OCI-LY7 (cell line): ENCODE results near the gene ATMIN. TPM values are rescaled to one million over a fixed set of nuclear protein-coding genes. Genes with fewer than 3 reads are reported as not detected.

Source experiments
- BruUV-seq: library from RNA; stranded (reverse); fragments of 400-500 nt; replicated peaks from 2 replicates; lab custom pipeline; 2021; lab: Mats Ljungman, UMichigan
- CTCF ChIA-PET: fragments of 300-600 bp; sonication (Branson Sonifier 250); formaldehyde crosslinking; loops from one replicate; lab custom pipeline; 2022; ENCODE audit warnings: antibody characterized with exemption; ENCODE audit not compliant: unreplicated experiment; lab: Charles Lee
- POLR2A ChIA-PET: fragments of 300-600 bp; sonication (Branson Sonifier 250); formaldehyde crosslinking; loops from one replicate; lab custom pipeline; 2022; ENCODE audit warnings: antibody characterized with exemption; lab: Charles Lee
- DNase-seq: peaks from one replicate; pipeline ENCODE4 v3.0.0-alpha.2; 2015; ENCODE audit warnings: low spot score
- H2AFZ ChIP-seq: fragments of 200-600 bp; sonication (generic), shearing (Covaris generic); 2 replicates; pipeline ENCODE4 v1.6.1; 2014; ENCODE audit warnings: mild to moderate bottlenecking, antibody characterized with exemption, low read length, moderate library complexity
- H3K27ac ChIP-seq: fragments of 200-600 bp; sonication (generic); 2 replicates; pipeline ENCODE4 v1.5.1; 2014; ENCODE audit warnings: mixed run types, low read depth, mild to moderate bottlenecking, moderate library complexity, low read length, inconsistent platforms; ENCODE audit not compliant: poor library complexity, severe bottlenecking
- H3K36me3 ChIP-seq: fragments of 200-600 bp; sonication (generic); 2 replicates; pipeline ENCODE4 v1.6.1; 2014; ENCODE audit warnings: mild to moderate bottlenecking, antibody characterized with exemption, low read length, moderate library complexity, mixed read lengths; ENCODE audit not compliant: insufficient read depth
- H3K4me1 ChIP-seq: fragments of 200-600 bp; sonication (generic); 2 replicates; pipeline ENCODE4 v1.5.1; 2014; ENCODE audit warnings: mild to moderate bottlenecking, low read length; ENCODE audit not compliant: insufficient read depth, poor library complexity, severe bottlenecking
- H3K4me2 ChIP-seq: fragments of 200-600 bp; sonication (generic); 2 replicates; pipeline ENCODE4 v1.6.1; 2014; ENCODE audit warnings: mild to moderate bottlenecking, low read length
- H3K4me3 ChIP-seq: fragments of 200-600 bp; sonication (generic); 2 replicates; pipeline ENCODE4 v1.5.1; 2014; ENCODE audit warnings: mild to moderate bottlenecking, low read depth, low read length; ENCODE audit not compliant: poor library complexity, severe bottlenecking
- H3K79me2 ChIP-seq: fragments of 200-600 bp; sonication (generic); 2 replicates; pipeline ENCODE4 v1.6.1; 2016; ENCODE audit warnings: low read depth, mild to moderate bottlenecking, low read length, moderate library complexity, mixed read lengths; ENCODE audit not compliant: insufficient read depth
- H3K9me2 ChIP-seq: fragments of 200-600 bp; sonication (generic); 2 replicates; pipeline ENCODE4 v1.6.1; 2016; ENCODE audit warnings: mild to moderate bottlenecking, low read length, mixed read lengths; ENCODE audit not compliant: insufficient read depth
- H3K9me3 ChIP-seq: fragments of 200-600 bp; sonication (generic); 2 replicates; pipeline ENCODE4 v1.6.1; 2014; ENCODE audit warnings: mild to moderate bottlenecking, mixed run types, low read length, mixed read lengths
- H4K20me1 ChIP-seq: fragments of 200-600 bp; sonication (generic); 2 replicates; pipeline ENCODE4 v1.6.1; 2014; ENCODE audit warnings: mild to moderate bottlenecking, antibody characterized with exemption, low read length, moderate library complexity, mixed read lengths; ENCODE audit not compliant: insufficient read depth
- CTCF ChIP-seq: fragments of 200-600 bp; sonication (generic); conservative IDR thresholded peaks from 2 replicates; pipeline ENCODE4 v1.5.1; 2014; ENCODE audit warnings: mild to moderate bottlenecking, antibody characterized with exemption, low read length, moderate library complexity, mixed read lengths
- EZH2phosphoT487 ChIP-seq: fragments of 200-600 bp; sonication (generic); IDR thresholded peaks from 2 replicates; pipeline ENCODE4 v1.6.1; 2018; ENCODE audit warnings: low read depth, borderline replicate concordance, mild to moderate bottlenecking, mixed run types, antibody characterized with exemption, low read length, moderate library complexity, mixed read lengths
- intact Hi-C: fragments of 100-400 bp; cut with micrococcal nuclease; formaldehyde crosslinking; loops from one replicate; pipeline ENCODE4 v1.10.0; 2022; ENCODE audit not compliant: unreplicated experiment
- total RNA-seq, 2 experiments: library from RNA; depleted of rRNA in 1 of 2; stranded (reverse); fragments of >200 nt in 1 of 2; shearing (Covaris generic) in 1 of 2; gene quantifications; 2 replicates each; pipeline ENCODE4 v1.2.3, GENCODE V29; 2014 to 2022

The ATMIN gene
- total RNA-seq, 2 experiments from 2014 or later: 15.0 to 23.7 TPM

- peaks cover 27% of the 10 kb centered on the region for H3K79me2 ChIP-seq
- DNase-seq: no peak
- no peak overlapping the region for H2AFZ ChIP-seq
- ChIA-PET POLR2A (no interaction called here), CTCF (no interaction called here)
- no TSS peak for BruUV-seq
- H4K20me1 ChIP-seq: no peaks in the 10 kb centered on the region
- no peaks in the 10 kb centered on the region for H3K9me3 ChIP-seq
- H3K4me1 ChIP-seq: no peaks in the 10 kb centered on the region
- H3K36me3 ChIP-seq: peaks cover 99% of the 10 kb centered on the region
- H3K4me3 ChIP-seq: no peak overlapping the region
- intact Hi-C loops: no loop called here
- no peak overlapping the region for H3K27ac ChIP-seq
- no peak overlapping the region for H3K4me2 ChIP-seq
- H3K9me2 ChIP-seq: no peaks in the 10 kb centered on the region
- TF ChIP-seq EZH2phosphoT487 (no peak), CTCF (no peak)
Measured at GRCh38 chr16:81014672-81015071, 21.0 kb upstream of the ATMIN start.

GRCh38 chr16:81018496-81018895 lies 17.1 kb upstream of the ATMIN start:
- no peaks in the 10 kb centered on the region for H3K79me2 ChIP-seq
- no peak for DNase-seq
- H4K20me1 ChIP-seq: no peaks in the 10 kb centered on the region
- POLR2A ChIA-PET: interaction anchor here (1.1 to 1.3 kb wide), 3 partner anchors 8 to 54 kb away, joined by 3 to 4 read pairs (median 3); no protein-coding TSS in a partner anchor
- H3K4me1 ChIP-seq: no peaks in the 10 kb centered on the region
- TF ChIP-seq EZH2phosphoT487 (no peak), CTCF (no peak)
- no peaks in the 10 kb centered on the region for H3K9me2 ChIP-seq
- CTCF ChIA-PET: no interaction called here
- BruUV-seq: no TSS peak
- intact Hi-C loops: no loop called here
- H3K27ac ChIP-seq: no peak overlapping the region
- no peaks in the 10 kb centered on the region for H3K9me3 ChIP-seq
- peaks cover 99% of the 10 kb centered on the region for H3K36me3 ChIP-seq
- H3K4me3 ChIP-seq: no peak overlapping the region
- H2AFZ ChIP-seq: no peak overlapping the region
- no peak overlapping the region for H3K4me2 ChIP-seq

GRCh38 chr16:81026429-81026828 lies 9.2 kb upstream of the ATMIN start:
- CTCF ChIA-PET: no interaction called here
- Histone ChIP-seq H3K4me1 (no peaks in the 10 kb centered on the region), H3K9me2 (no peaks in the 10 kb centered on the region), H3K4me2 (no peak overlapping the region), H3K9me3 (no peaks in the 10 kb centered on the region), H3K27ac (no peak overlapping the region), H3K79me2 (no peaks in the 10 kb centered on the region), H3K36me3 (peaks cover 93% of the 10 kb centered on the region), H4K20me1 (no peaks in the 10 kb centered on the region), H3K4me3 (no peak overlapping the region), H2AFZ (no peak overlapping the region)
- intact Hi-C loops: no loop called here
- POLR2A ChIA-PET: no interaction called here
- no TSS peak for BruUV-seq
- TF ChIP-seq EZH2phosphoT487: no peak
- no peak for TF ChIP-seq CTCF
- no peak for DNase-seq
